Osteoblast (primary cell): ENCODE data around the gene CNTN5. TPM values are rescaled to one million over a fixed set of nuclear protein-coding genes. Genes with fewer than 3 reads are reported as not detected.

ENCODE experiments used
- DNase-seq: peaks from one replicate; pipeline ENCODE4 v3.0.0; 2011; ENCODE audit warnings: low spot score, mixed read lengths; ENCODE audit not compliant: insufficient read length; ENCODE audit errors: missing footprints
- H2AFZ ChIP-seq: 2 replicates; pipeline ENCODE4 v1.6.0; 2011; ENCODE audit warnings: mild to moderate bottlenecking, low read length
- H3K27ac ChIP-seq: 2 replicates; pipeline ENCODE4 v1.5.1; 2011; ENCODE audit warnings: mild to moderate bottlenecking, low read depth, low read length, moderate library complexity
- H3K27me3 ChIP-seq: 2 replicates; pipeline ENCODE4 v1.6.0; 2012; ENCODE audit warnings: mild to moderate bottlenecking, control low read depth, inconsistent platforms, low read length, moderate library complexity; ENCODE audit not compliant: insufficient read depth
- H3K36me3 ChIP-seq: 2 replicates; pipeline ENCODE4 v1.5.1; 2011; ENCODE audit warnings: mild to moderate bottlenecking, low read length, control low read depth, moderate library complexity; ENCODE audit not compliant: insufficient read depth
- H3K4me1 ChIP-seq: 2 replicates; pipeline ENCODE4 v1.5.1; 2011; ENCODE audit warnings: mild to moderate bottlenecking, low read length, control low read depth, moderate library complexity; ENCODE audit not compliant: insufficient read depth
- H3K4me2 ChIP-seq: 2 replicates; pipeline ENCODE4 v1.6.0; 2011; ENCODE audit warnings: mild to moderate bottlenecking, low read length; ENCODE audit not compliant: insufficient read depth
- H3K4me3 ChIP-seq: fragments of 200-600 bp; sonication (generic); 3 replicates; pipeline ENCODE4 v1.5.1; 2012; ENCODE audit warnings: mild to moderate bottlenecking, low read length, inconsistent platforms; ENCODE audit not compliant: insufficient read depth
- H3K79me2 ChIP-seq: 2 replicates; pipeline ENCODE4 v1.6.0; 2012; ENCODE audit warnings: mild to moderate bottlenecking, low read length, control low read depth, inconsistent platforms; ENCODE audit not compliant: insufficient read depth
- H3K9me3 ChIP-seq: 2 replicates; pipeline ENCODE4 v1.5.1; 2011; ENCODE audit warnings: low read depth, low read length, control low read depth
- H4K20me1 ChIP-seq: 2 replicates; pipeline ENCODE4 v1.6.0; 2012; ENCODE audit warnings: mild to moderate bottlenecking, low read length, control low read depth; ENCODE audit not compliant: insufficient read depth
- CTCF ChIP-seq: IDR thresholded peaks from 2 replicates; pipeline ENCODE4 v1.5.1; 2011; ENCODE audit warnings: mild to moderate bottlenecking, low read depth, low read length, moderate library complexity; ENCODE audit errors: extremely low read depth
- total RNA-seq: library from RNA; depleted of rRNA; stranded (reverse); fragments of >200 nt; gene quantifications from 2 replicates; pipeline ENCODE4 v1.2.3, GENCODE V29; 2012

Gene CNTN5
- total RNA-seq, 1 donor = not detected

DNA sequence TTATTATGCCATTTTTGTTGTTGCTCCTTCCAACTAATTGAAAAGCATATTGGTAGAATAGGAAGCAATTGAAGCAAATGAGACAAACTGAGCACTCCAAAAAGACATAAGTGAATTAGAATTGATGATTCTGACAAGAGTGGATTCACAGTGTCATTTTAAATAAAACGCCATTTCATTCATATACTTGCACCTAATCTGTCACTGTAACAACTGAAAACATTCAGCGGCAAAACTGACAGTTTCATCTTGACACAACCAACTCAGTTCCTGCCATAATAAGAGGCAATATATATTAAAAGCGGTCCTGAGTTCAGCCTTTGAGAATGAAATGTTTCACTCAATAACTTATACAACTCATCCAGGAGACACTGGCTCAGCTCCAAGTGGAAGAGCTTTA, 306.8 kb downstream of the CNTN5 start:
- no peak for DNase-seq
- Histone ChIP-seq H3K4me1 (no peaks in the 10 kb centered on the region), H2AFZ (no peak overlapping the region), H3K27ac (no peak overlapping the region), H3K9me3 (no peaks in the 10 kb centered on the region), H3K27me3 (no peaks in the 10 kb centered on the region), H3K36me3 (no peaks in the 10 kb centered on the region), H3K4me2 (no peak overlapping the region), H3K4me3 (no peak overlapping the region), H4K20me1 (no peaks in the 10 kb centered on the region), H3K79me2 (no peaks in the 10 kb centered on the region)
- no peak for TF ChIP-seq CTCF

DNA sequence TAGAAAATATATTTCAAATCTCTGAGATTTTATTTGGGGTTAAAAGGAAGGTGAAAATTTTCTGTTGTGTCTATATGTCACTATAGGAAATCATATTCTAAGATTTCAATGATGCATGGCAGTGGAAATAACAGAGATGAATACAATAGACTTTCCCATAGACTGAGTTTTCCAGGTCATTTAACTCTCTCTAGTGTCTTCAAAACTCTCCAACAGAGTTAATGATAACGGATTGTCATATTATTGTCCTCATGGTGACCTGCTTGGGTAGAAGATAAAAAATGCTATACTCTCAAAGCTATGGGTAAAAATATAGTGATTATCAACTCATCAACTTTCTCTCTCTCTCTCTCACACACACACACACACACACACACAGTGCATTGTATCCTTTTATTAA, 312.9 kb downstream of the CNTN5 start:
- Histone ChIP-seq H3K36me3 (no peaks in the 10 kb centered on the region), H2AFZ (no peak overlapping the region), H4K20me1 (no peaks in the 10 kb centered on the region), H3K79me2 (no peaks in the 10 kb centered on the region), H3K4me3 (no peak overlapping the region), H3K4me2 (no peak overlapping the region), H3K4me1 (no peaks in the 10 kb centered on the region), H3K9me3 (no peaks in the 10 kb centered on the region), H3K27ac (no peak overlapping the region), H3K27me3 (no peaks in the 10 kb centered on the region)
- no peak for TF ChIP-seq CTCF
- DNase-seq = no peak

DNA sequence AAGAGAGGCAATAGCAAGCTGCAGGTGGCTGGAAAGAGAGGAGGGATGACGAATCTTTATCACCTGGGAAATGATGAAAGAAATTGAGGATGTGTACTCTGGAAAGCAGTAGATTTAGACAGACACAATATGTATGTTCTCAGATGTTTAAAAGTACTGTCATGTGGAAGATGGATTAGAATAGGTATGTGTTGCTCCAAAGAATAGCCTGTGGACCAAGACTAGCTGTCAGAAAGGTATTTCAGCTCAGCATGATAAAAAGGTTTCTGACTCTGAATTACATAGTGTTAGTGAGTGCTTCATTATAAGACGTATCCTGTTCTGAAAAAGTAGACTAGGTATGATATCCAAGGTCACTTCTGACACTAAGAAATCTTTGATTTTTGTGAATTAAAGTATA, 322.4 kb downstream of the CNTN5 start:
- Histone ChIP-seq H3K27me3 (no peaks in the 10 kb centered on the region), H3K4me3 (no peak overlapping the region), H4K20me1 (no peaks in the 10 kb centered on the region), H3K36me3 (no peaks in the 10 kb centered on the region), H2AFZ (no peak overlapping the region), H3K9me3 (peaks cover 3% of the 10 kb centered on the region), H3K4me1 (no peaks in the 10 kb centered on the region), H3K79me2 (no peaks in the 10 kb centered on the region), H3K27ac (no peak overlapping the region), H3K4me2 (no peak overlapping the region)
- no peak for DNase-seq
- TF ChIP-seq CTCF = no peak

DNA sequence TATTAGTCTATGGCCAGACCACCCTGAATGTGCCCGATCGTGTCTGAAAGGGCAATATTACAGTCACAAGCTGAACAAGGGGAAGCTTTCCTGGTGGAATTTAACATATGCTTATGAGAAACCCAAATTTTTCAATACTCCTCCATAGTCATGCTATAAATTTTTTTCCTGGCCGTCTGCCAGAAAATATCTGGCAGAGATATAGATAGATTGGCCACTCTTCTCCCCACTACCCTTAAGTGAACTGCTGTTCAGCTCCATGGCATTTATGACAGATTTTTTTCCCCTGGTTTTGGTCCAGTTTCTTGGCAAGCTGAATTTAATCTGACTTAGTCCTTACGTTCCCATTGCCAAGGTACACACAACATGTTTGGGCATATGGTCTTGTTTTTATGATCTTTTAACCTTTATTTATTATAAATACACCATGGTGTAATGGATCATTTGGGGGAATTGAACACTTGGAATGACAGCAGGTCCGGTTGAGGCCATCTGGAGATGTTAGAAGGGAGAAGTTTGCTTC, 328.5 kb downstream of the CNTN5 start:
- no peaks in the 10 kb centered on the region for H3K27me3 ChIP-seq
- no peak overlapping the region for H2AFZ ChIP-seq
- no peaks in the 10 kb centered on the region for H3K4me1 ChIP-seq
- no peak overlapping the region for H3K4me3 ChIP-seq
- no peaks in the 10 kb centered on the region for H3K36me3 ChIP-seq
- no peaks in the 10 kb centered on the region for H3K79me2 ChIP-seq
- DNase-seq = peak; percentile 19
- no peak overlapping the region for H3K27ac ChIP-seq
- H3K4me2 ChIP-seq = no peak overlapping the region
- peaks cover 3% of the 10 kb centered on the region for H3K9me3 ChIP-seq
- H4K20me1 ChIP-seq = no peaks in the 10 kb centered on the region
- TF ChIP-seq CTCF = no peak
